ENCODE measurements around the gene CNTNAP3B.
"Not testable (repeated sequence)": the region's sequence is repeated elsewhere in the genome, so short reads cannot be mapped to it uniquely, and the experiment has no call there.

CNTNAP3B gene

GRCh38 chr9:41977965-41978600 lies 151.1 kb downstream of the CNTNAP3B start:
- not testable (repeated sequence) for DNase-seq (ENCODE audit: low read depth)

GRCh38 chr9:41974906-41975305 lies 154.3 kb downstream of the CNTNAP3B start:
- DNase-seq (ENCODE audit: low read depth): not testable (repeated sequence)

DNA sequence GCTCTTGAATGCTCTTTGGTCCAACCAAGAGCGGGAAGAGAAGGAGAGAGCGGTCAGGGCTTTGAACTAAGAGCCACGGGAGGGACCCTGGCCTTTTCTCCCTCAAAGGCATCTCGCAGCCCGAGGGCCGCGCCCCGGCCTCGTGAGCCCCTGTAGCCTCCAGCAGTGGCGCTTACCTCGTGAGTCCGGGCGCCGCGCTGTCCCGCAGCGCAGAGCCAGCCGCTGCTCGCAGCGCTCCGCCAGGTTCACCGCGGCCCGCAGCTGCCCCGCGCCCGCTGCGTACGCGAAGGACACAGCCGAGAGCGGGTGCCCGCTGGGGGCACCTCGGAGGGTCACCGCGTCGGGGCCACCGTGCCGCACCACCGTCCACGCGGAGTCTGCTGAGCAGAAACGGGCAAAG lies 176.2 kb downstream of the CNTNAP3B start:
- not testable (repeated sequence) for DNase-seq (ENCODE audit: low read depth)

DNA sequence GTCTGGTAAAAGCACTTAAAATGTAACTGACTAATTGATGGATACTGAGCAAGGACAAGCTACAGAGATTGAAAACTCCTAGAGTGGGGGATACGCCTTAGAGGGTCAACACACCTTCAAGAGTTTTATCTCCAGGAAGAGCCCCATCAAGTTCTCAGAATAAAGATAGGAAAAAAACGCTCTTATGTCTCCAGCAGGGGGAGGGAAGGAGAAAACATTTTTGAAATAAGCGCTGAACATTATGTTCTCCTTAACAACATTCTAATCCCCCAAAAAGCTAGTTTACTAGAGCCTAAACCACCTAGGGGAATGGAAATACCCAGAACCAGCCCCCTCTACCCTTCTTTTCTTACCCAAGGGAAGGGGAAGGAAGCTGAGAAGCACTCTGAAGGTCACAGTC lies 187.5 kb downstream of the CNTNAP3B start:
- not testable (repeated sequence) for DNase-seq (ENCODE audit: low read depth)

DNA sequence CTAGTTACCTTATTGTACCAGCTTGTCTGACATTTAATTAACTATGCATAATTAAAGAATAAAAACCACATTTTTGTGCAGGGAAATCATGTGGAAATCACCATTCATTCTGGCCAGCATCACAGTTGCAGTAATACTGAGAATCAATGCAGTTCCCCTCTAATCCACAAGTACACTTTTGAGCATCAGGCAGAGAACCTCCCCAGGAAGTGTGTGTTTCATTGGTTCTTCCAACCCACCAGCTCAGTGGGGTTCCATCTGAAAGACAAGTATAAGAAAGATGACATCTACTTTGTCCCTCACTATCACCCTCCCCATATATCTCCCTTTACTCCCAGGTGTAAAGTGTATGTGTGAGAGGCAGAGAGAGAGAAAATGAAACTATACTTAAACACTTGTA lies 191.1 kb downstream of the CNTNAP3B start:
- not testable (repeated sequence) for DNase-seq (ENCODE audit: low read depth)

DNA sequence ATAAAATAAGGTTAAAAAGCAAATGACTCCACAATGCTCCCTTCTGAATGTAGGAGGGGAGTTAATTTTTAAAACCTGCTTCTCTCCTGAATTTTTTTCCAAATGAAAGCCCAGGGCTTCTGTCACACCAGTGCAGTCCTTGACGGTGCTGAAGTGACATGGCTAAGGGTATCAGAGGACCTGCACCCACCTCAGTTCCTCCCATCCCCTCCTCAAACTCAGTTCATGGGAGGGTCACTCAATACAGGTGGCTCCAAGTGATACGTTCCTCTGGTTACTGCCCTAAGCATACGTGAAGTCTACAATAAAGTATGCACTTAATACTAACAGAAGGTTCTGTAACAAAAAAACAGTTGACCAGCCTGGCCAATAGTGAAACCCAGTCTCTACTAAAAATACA lies 193.5 kb downstream of the CNTNAP3B start:
- not testable (repeated sequence) for DNase-seq (ENCODE audit: low read depth)

GRCh38 chr9:41929172-41929571 lies 200.1 kb downstream of the CNTNAP3B start:
- DNase-seq (ENCODE audit: low read depth): not testable (repeated sequence)

DNA sequence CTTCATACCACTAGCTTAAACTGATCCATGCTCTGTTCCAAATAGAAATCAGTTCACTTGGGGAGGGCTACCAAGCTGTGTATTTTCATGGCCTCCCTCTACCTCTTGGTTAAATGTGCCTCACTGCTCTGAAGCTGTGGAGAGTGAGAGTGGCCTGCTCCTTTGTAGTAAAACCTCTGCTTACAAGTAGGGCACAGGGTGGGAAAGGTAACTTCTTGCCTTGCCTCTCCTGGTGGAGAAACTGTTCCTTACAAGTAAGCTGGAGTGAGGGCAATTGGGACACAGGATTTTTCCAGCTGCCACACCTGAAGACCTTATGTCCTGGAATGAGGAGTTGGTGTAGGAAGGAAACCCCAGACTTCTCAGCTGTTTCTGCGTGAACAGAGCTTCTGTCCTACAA lies 211.9 kb downstream of the CNTNAP3B start:
- DNase-seq (ENCODE audit: low read depth): not testable (repeated sequence)

DNA sequence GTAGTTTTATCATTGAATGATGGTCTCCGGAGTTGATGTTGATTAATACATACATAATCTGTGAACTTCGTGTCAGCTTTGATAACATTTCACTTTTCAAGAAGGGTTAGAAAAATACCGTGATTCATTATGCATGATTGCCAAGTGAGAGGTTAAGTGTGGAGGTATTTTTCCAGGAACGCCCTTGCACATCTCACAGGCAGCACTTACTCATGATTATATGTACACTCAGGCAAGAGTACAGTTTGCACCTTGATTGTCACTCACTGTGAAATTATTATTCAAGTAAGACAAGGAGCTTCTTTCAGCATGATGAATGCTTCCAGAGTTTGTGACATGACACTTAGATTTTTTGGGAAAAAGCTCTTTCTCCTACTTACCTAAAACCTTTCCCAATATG lies 223.7 kb downstream of the CNTNAP3B start:
- not testable (repeated sequence) for DNase-seq (ENCODE audit: low read depth)

DNA sequence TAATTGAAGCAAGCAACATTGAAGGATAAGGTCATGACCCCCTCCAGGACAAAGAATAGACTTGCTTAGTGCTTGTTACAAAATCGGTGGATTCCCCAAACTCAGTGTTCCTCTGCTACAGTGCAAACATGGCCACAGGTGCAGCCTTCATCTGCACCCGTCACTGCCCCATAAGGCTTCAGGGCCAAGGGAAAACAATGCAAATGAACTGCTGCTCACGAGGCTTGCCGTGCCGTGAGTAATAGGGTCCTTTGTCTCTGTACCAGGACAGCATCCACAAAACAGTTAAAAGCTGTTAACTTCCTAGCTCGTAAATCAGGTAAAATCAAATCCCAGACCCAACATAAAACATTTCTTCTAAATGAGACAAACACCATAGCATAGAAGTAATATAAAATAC lies 226.5 kb downstream of the CNTNAP3B start:
- DNase-seq (ENCODE audit: low read depth): not testable (repeated sequence)

GRCh38 chr9:41898720-41899343 lies 230.4 kb downstream of the CNTNAP3B start:
- not testable (repeated sequence) for DNase-seq (ENCODE audit: low read depth)

DNA sequence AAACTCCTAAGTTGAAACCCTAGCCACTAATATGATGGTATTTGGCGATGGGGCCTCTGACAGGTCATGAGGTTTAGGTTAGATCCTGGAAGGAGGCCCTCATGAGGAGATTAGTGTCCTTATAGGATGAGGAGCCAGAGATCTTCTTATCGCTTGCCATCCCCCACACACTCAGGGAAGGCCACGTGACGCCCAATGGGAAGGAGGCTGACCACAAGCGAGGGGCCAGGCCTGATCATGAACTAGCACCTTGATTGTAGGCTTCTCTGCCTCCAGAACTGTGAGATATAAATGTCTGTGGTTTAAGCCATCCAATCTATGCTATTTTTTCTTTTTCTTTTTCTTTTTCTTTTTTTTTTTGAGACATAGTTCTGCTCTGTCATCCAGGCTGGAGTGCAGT lies 254.7 kb downstream of the CNTNAP3B start:
- not testable (repeated sequence) for DNase-seq (ENCODE audit: low read depth)

DNA sequence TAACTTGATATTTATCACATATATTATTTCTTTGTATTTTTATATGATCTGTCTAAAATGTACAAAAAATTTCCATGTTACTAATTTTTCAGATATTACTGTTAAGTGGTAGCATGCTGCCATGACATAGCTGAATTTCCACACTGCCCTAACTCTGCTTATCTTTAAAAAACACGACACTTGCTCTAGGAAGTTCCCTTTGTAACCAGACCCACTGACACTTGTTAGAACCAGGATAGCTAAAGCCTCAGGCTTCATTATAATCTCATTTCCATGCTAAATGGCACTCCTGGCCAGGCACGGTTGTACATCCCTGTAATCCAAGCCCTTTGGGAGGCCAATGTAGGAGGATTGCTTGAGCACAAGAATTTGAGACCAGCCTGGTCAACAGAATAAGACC lies 273.8 kb downstream of the CNTNAP3B start:
- DNase-seq (ENCODE audit: low read depth): not testable (repeated sequence)

- DNase-seq (ENCODE audit: low read depth): not testable (repeated sequence)
Observed at GRCh38 chr9:41851848-41852740, 277.1 kb downstream of the CNTNAP3B start.

DNA sequence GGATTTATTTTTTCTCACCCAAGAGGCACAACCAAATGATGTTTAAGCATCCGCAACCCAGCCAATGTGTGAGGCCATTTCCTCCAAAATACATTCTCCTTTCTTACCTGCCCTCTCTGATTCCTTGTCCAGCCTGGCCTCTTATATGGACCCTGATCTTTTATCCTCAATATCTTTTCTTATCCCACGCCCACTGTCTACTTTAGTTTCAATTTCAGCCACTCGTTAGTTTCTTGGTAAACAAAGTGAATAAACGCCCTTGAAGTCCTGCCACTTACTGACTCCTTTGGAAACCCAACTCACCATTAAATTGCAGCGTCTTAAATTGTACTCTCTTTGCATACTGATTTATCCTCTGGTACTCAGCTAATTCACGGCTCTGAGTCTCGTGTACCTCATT lies 281.4 kb downstream of the CNTNAP3B start:
- DNase-seq (ENCODE audit: low read depth): not testable (repeated sequence)
